GM12865 (cell line): ENCODE measurements around the gene PHF21A.

Experiments
- DNase-seq: peaks from one replicate; pipeline ENCODE4 v3.0.0; 2010; ENCODE audit warnings: low read depth
- H3K4me3 ChIP-seq: 2 replicates; pipeline ENCODE4 v1.5.1; 2011; ENCODE audit warnings: mild to moderate bottlenecking, low read depth, low read length, control low read depth
- TF ChIP-seq, protein P1 (sequence below): IDR thresholded peaks from 2 replicates; pipeline ENCODE4 v1.5.1; 2011; ENCODE audit warnings: low read length, control low read depth, low read depth, inconsistent platforms; ENCODE audit not compliant: insufficient read depth; ENCODE audit errors: missing control alignments

PHF21A gene

GRCh38 chr11:46133119-46133518, 11.9 kb upstream of the PHF21A start:
- no peak overlapping the region for H3K4me3 ChIP-seq
- DNase-seq = no peak
- TF ChIP-seq, protein P1, sequence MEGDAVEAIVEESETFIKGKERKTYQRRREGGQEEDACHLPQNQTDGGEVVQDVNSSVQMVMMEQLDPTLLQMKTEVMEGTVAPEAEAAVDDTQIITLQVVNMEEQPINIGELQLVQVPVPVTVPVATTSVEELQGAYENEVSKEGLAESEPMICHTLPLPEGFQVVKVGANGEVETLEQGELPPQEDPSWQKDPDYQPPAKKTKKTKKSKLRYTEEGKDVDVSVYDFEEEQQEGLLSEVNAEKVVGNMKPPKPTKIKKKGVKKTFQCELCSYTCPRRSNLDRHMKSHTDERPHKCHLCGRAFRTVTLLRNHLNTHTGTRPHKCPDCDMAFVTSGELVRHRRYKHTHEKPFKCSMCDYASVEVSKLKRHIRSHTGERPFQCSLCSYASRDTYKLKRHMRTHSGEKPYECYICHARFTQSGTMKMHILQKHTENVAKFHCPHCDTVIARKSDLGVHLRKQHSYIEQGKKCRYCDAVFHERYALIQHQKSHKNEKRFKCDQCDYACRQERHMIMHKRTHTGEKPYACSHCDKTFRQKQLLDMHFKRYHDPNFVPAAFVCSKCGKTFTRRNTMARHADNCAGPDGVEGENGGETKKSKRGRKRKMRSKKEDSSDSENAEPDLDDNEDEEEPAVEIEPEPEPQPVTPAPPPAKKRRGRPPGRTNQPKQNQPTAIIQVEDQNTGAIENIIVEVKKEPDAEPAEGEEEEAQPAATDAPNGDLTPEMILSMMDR = no peak

- TF ChIP-seq, protein P1 = no peak
- DNase-seq = no peak
- no peak overlapping the region for H3K4me3 ChIP-seq
Measured at GRCh38 chr11:46130286-46130940, 9.2 kb upstream of the PHF21A start.

DNA sequence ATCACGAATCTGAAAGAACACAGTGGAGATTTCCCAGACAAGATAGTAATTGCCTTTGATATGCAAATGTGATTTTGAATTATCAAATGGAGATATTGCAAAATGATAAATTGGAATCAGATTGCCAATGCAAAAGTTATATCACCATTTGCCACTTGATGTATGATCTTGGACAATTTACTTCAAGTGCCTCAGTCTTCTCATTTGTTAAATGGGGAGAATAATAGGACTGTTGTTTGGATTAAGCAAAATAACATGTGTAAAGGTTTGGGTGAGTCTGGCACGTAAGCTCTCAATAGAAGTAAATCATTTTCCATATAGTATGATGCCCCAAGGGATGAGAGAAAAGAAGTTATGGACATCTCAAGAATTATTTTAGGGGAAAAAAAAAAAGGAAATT, 7.9 kb upstream of the PHF21A start:
- TF ChIP-seq, protein P1 = no peak
- H3K4me3 ChIP-seq = no peak overlapping the region
- no peak for DNase-seq

DNA sequence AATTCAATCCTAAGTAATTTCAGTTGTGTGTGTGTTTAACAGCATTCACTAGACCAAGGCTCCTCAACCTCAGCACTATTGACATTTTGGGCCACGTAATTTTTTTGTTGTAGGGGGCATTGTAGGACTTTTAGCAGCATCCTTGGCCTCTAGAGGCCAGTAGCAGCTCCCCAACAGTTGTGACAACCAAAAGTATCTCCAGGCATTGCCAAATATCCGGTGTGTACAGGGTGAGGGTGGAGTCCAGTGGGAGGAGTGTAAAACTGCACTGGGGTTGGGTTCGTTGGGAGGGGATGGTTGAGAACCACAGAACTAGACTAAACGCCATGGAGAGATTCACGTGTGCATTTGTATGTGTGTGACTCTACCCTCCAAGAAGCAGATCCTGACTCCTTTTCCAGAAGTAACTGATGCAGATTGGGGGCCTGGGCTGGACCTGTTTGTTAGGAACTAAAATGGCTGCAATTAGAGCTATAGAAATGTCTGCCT, 5.9 kb upstream of the PHF21A start:
- DNase-seq = peak; percentile 77
- TF ChIP-seq, protein P1 = peak; percentile 38
- no peak overlapping the region for H3K4me3 ChIP-seq

DNA sequence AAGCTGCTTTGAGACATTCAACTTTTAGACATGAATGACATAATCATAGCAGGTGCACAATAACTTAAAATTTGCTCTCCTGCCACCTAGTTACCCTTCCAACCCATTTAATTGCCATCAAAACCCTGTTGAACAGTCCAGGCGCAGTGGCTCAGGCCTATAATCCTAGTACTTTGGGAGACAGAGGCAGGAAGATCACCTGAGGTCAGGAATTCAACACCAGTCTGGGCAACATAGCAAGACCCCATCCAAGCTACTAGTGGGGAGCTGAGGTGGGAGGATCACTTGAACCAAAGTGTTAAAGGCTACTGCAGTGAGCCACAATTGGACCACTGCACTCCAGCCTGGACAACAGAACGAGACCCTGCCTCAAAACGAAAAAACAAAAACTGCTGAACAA, 4.0 kb upstream of the PHF21A start:
- no peak overlapping the region for H3K4me3 ChIP-seq
- TF ChIP-seq, protein P1 = no peak
- DNase-seq = no peak

DNA sequence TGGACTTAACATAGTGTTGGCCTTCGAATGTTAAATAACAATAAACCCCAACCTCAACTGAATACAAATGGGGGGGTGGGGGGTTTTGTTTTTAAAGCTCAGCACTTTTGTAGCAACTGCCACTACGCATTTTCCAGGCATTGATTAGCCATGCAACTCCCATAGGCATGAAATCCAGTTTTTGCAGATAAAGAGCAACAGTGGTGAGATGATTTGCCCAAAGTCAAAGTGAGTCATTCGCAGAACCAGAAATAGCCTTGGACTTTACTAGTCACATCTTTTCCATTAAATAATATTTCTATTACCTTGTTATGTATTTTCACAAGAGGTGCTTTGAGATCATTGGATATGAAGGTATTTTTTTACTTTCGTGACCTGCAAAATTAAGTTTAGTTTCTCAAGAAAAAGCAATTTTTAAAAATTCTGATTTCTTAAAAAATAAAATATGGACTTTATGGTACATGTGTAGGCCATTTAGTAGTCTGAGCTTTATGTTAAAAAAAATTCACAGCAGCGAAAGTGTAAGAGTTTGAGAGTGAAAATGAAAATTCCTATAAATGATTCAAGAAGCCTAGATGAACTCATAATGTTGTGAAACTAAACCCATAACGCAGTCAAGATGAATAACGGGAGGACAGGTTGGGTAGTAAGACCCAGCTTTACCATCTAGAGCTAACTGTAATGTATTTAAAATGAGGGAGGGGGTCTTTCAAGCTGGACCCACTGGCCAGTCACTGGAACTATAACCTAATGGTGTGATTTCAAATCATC, 1.9 kb upstream of the PHF21A start:
- no peak overlapping the region for H3K4me3 ChIP-seq
- TF ChIP-seq, protein P1 = no peak
- DNase-seq = no peak
